OCI-LY1 (cell line): Measurements from ENCODE around the gene HSD17B14.

ENCODE experiments used
- EZH2 ChIP-seq: fragments of 200-600 bp; sonication (generic), shearing (Covaris generic); IDR thresholded peaks from 2 replicates; pipeline ENCODE4 v1.8.0; 2017; ENCODE audit warnings: borderline replicate concordance, mixed run types, mild to moderate bottlenecking, antibody characterized with exemption, low read length, moderate library complexity, mixed read lengths
- TF ChIP-seq, protein P1 (sequence below): fragments of 200-600 bp; sonication (generic), shearing (Covaris generic); IDR thresholded peaks from 2 replicates; pipeline ENCODE4 v1.5.1; 2017; ENCODE audit warnings: mild to moderate bottlenecking, antibody characterized with exemption, low read length, moderate library complexity, mixed read lengths

DNA sequence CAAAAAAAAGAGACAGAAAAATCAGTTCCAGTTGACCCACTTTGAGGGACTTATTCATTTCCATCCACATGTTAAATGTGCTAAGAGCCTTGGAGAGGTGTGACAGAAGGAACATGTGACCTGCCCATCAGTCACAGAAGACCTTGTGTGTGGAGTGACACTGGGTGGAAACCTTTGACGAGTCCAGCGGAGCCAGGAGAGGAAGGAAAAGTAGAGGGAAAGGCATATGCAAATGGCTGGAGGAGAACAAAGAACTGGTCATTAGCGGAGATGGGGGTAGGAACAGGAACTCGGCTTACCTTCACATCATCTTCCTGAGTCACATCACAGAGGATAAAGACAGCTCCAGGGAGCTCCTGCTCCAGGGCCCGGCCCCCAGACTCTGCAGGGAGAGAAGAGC, 2.3 kb downstream of the HSD17B14 start:
- TF ChIP-seq, protein P1, sequence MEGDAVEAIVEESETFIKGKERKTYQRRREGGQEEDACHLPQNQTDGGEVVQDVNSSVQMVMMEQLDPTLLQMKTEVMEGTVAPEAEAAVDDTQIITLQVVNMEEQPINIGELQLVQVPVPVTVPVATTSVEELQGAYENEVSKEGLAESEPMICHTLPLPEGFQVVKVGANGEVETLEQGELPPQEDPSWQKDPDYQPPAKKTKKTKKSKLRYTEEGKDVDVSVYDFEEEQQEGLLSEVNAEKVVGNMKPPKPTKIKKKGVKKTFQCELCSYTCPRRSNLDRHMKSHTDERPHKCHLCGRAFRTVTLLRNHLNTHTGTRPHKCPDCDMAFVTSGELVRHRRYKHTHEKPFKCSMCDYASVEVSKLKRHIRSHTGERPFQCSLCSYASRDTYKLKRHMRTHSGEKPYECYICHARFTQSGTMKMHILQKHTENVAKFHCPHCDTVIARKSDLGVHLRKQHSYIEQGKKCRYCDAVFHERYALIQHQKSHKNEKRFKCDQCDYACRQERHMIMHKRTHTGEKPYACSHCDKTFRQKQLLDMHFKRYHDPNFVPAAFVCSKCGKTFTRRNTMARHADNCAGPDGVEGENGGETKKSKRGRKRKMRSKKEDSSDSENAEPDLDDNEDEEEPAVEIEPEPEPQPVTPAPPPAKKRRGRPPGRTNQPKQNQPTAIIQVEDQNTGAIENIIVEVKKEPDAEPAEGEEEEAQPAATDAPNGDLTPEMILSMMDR = no peak
- TF ChIP-seq EZH2 = no peak
